GM21390 (cell line): ENCODE data around the gene LHFPL6.

Experiments
- ATAC-seq: cut with Tn5 transposase; IDR thresholded peaks from one replicate; pipeline ENCODE4 v1.9.1; 2021; ENCODE audit not compliant: unreplicated experiment

Gene LHFPL6

DNA sequence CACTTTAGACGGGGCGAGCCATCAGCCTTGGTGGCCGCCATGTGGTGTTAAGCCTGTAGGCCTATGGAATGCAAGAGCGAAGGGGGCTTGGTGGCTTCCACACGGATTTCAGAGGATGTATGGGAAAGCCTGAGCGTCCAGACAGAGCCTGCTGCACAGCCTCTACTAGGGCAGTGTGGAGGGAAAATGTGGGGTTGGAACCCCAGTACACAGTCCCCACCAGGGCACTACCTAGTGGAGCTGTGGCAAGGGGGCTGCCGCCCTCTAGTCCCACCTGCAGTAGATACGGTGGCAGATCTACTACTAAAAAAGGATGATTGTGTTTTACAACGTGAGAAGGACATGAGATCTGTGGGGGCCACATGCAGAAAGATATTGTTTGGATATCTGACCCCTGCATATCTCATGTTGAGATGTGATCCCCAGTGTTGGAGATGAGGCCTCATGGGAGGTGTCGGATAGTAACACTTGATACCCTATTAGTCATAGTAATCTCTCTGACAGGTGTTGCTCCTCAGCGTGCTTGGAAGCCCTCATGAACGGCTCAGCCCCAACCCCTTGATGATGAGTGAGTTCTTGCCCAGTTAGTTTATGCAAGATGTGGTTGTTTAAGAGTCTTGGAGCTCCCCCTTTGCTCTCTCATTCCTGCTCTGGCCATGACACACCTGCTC lies 45.6 kb downstream of the LHFPL6 start:
- no peak for ATAC-seq

DNA sequence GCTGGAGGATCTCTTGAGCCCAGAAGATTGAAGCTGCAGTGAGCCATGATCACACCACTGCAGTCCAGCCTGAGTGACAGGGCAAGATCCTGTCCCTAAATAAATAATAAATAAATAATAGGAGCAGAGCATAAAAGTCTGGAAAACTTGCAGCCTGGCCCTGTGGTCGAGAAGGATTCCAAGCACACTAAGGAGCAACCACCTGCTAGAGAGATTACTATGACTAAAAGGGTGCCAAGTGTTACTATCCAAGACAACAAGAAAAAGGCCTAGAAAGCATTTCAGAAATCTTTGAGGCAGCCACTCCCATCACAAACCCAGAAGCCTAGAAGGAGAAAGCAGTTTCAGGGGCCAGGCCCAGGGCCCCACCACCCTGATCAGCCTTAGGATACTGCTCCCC lies 46.1 kb downstream of the LHFPL6 start:
- ATAC-seq = no peak

DNA sequence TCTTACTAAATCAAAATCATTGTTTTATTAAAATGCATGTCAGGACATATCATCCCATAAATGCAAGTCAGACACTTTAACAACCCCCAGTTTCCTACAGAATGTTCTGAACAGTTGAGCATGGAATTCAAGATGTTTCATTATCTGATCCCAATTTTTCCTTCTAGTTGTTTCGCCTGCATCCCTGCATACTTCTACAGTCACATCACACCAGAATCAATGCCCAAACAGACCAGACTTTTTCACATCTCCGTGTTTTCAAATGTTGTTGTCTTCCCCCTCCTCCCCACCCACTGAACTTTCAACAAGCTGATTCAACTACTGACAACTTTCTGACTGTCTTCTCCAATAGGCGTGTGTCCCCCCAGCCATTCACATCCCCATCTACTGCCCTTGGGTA lies 48.6 kb downstream of the LHFPL6 start:
- no peak for ATAC-seq

DNA sequence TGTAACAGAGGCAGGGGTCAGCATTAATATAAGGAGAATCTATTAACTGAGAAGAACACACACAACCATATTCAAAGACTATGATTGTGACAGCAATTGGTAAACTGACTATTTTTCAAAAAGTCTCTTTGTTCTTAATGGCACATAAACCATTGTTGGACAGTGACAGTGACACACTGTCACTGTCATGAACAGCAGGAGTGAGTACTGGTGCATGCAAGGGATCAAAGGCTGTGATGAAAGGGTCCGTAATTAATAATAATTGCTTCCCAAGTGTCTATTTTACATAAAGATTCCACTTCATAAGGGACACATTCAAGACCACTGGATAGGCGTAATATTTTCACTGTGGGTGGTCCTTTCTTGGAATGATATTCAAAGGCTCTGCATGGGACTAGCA lies 50.7 kb downstream of the LHFPL6 start:
- no peak for ATAC-seq

DNA sequence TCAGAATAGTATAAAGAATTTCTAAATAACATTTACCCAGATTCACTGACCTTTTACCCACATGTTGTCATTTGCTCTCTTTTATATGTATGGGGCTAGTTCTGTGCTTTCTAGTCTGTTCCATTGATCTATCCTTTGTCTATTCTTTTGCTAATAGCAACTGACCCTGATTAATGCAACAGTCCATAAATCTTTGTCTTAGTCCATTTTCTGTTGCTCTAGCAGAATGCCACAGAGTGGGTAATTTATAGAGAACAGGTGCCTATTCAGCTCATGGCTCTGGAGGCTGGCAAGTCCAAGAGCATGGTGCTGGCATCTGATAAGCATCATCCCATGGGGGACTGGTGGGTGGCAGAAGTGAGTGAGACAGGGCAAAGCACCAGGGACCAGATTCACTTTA lies 52.1 kb downstream of the LHFPL6 start:
- no peak for ATAC-seq

DNA sequence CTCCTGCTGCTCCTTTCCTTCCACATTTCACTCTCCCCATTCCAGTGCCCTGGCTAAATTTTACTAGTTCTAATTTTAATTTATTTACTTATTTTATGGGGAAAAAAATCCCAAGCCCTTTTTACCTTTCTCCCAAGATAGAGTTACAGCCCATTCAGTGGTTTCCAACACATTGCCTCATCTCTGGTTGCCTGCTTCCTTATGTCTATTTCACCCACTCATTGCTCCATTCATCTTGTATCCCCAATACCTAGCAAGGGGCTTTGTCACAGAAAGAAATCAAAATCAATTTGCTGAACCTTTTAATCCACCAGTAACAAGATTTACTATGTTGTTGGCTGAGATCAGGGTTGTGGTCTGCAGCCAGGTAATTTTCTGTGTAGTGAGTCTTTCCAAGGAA lies 55.9 kb downstream of the LHFPL6 start:
- no peak for ATAC-seq

DNA sequence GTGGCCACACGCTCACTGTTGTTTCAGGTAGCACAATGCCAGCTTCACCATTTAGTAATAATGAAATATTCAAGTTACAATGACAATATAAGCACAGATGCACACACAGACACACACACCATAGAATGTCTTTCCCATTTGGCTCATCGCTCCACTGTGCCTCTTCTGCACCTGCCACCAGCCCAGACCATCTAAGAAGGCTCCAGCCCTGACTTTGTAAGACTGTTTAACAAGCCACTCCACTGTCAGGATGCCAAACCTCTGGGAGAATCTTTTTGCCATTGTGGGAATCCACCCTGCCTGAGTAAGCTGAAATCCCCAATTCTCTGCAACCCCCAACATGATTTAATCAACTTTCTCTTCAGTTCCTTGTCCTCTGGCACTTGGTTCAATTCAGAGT lies 60.6 kb downstream of the LHFPL6 start:
- ATAC-seq = no peak

DNA sequence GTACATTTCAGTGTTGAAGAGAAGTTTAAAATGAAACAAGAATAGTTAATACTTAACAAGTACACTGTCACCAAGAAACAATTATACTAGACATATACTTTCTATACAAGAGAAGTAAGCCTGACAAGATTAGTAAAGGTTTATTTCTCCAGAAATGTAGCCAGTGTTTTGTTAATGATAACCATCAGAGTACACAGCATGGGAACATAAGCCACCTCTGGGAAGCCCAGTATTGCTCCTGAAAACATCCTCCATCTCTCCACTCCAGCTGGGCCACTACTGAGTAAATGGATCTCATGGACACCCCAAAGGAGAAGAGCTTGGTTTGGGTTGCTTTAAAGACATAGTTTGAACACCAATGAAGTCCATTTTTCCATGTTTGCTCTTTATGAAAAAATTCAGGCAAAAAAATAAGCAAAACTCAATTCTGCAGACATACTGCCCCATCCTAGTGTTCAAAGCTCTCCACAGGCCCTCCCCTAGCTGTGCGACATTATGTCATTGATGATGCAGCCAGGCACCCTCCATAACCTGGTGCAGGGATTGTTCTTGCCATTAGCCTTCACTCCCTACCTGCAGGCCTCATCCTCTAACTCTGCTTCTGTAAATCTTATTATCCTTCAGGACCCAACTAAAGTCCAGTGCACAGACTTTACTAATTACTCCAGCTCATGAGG lies 61.9 kb downstream of the LHFPL6 start:
- ATAC-seq = no peak

DNA sequence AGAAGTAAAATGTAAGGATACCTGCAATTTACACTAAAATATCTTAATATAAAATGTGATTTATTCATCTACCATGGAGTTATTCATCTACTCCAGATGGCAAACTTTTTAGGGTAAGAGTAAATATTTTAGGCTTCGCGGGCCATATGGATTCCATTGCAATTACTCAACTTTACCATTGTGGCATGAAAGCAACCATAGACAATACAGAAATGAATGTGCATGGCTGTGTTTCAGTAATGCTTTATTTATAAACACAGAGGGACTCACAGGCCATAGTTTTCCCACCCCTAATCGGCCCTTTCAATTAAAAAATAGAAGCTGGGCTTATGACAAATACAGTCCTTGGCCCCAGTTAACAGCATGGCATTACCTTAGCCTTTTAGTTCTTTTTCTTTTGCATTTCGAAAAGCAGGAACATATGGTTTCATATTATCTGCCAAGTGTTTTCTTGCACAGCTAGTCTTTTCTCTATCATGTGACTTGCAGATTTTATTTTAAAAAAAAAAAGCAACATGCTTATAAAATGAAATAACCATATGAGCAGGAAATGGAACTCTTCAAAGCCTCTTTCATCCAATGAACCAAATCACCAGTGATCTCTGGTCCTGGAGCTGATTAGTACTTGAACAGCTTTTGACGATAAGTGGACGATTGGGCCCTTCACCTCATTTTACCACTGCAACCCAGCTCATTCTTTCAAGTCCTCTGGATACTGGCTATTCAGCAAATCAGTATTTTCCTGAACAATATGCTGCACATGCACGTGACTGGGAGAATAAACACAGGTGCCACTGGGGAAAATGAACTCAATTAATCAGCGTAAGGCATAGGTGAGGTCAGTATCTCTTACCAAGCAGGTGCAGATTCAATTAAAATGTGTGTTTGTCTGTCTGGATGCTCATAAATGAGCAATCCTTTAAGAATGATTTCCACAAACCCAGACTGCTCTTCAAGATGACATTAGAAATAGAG lies 63.9 kb downstream of the LHFPL6 start:
- no peak for ATAC-seq

DNA sequence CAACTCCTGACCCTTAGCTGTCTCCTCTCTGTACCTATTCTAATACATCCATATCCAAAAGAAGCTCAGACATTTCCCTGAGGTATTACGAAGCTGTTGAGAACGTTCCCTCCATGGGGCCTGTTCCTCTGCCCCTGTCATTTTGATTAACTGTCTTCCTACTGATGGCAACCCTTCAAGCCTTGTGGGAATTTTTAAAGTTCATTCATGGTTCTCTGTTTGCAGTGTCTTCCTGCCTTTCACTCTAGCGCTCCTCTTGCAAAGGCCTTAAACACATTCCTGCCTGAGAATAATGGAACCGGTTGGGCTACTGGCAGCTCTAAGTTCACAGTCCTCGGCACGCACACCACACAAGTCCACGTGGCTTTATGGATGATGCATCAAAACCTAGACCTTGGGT lies 66.1 kb downstream of the LHFPL6 start:
- no peak for ATAC-seq

DNA sequence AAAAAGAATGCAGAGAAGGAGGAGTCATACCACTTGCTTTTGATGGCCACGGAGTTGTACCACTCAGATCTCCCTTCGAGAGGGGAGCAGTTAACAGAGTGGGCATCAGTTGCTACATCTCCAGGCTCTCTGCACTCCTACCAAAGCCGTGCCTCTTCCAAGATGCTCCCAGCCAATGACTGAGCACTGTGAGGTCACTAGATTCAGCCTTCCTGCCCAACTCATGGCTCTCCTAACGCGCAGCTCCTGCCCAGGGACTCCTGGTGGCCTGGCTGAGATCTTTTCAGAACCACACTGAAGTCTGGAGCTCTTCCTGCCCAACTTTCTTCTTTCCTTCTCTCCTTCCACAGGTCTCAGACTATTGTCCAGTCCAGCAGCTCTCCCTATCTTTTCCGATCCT lies 66.7 kb downstream of the LHFPL6 start:
- ATAC-seq = no peak

DNA sequence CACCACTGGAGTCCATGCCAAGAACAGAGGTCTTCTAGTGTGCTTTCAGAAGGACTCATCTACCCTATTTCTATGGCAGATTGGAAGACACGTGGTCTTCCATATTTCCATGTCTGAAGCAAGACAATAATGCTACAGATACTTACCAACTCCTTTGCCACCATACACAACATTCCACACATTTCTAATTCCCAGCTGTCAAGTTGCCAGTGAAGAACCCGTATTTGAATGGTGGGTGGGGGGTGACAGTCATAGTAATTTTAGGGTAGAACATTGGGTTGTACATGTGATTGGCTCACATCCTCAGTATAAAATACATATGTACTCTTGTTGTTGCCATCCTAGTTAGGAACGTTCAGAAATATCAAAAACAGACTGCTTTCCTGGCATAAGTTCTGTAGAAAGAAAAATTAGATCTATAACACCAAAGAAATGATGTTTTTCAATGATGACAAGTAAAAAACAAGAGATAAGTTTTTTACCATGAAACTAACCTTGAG lies 69.3 kb downstream of the LHFPL6 start:
- ATAC-seq = no peak

DNA sequence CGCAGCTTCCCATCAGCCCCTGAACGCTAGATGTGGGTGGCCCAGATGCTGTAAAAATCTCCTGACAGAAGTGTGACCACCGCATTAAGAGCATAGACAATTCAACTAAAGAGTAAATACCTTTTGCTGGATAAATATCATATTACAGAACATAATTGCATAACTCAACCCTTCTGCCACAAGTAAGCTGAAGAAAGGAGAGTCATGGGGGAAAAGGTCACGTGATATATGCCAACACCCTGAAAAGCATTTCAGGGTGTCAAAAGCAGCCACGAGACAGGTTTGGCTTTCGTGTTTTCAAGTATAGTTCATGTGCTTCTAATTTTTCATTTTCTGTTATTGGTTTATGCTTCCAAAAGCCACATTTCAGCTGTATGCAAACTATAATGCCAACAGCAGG lies 71.3 kb downstream of the LHFPL6 start:
- no peak for ATAC-seq

DNA sequence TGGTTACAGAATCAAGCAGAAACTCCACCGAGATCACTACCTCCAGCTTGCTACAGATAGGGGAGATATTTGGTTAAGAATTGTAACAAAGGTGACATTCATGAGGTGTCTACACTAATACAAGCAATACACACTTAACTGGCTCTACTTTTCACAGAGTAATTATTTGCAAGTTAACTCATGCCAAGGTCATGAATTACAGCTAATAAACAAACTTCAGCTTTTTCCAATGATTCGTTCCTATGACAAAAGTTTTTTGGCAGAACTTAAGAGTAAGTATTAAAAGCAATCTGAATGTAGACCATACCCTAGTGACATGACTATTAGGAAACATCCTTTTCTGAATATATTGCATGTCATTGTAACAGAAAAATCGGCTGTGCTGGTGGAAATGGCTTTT lies 72.1 kb downstream of the LHFPL6 start:
- ATAC-seq = no peak

DNA sequence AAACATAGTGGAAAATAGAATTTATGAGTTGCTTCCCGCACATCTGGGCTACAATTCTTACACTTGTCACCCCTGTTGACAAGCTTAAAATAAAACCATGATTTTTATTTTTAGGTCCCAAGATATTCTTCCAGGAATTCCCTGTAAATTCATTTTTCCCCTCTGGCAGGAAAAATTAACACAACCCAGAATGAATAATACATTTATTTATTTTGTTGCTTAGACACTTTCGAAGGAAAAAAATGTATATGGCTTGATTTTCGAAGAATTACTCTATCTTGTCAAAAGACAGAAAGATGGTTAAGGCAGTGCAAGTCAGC lies 74.4 kb downstream of the LHFPL6 start:
- ATAC-seq = no peak

DNA sequence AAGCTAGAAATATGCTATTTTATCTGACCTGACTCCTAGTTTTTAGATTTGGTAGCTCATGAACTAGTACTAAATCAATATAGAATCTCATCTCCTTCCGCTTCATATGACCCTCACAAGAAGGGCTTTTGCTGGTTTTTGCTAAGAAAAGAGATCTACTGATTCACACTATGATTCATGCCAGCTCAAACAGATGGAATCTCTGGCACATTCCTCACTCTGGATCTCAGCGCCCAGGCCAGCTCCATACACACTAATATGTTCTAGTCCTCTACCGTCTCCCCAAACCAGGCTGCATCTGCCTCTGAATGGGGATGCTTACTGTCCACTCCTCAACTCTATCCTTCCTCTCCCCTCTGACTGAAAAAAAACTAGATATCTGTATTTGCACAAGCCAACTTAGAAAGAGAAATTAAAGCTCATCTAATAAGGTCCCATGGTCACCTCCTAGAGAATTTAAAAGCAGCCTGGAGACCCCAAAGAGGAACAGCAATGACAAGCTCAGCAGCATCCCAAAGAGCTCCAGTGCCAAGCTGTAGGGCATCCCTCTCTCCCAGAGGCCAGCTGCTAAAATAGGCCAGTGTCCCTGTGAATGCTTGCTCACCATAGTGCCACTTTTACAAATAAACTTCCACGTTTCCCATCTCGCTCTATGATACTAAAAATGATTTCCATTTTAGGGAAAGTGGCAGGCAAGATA lies 74.9 kb downstream of the LHFPL6 start:
- no peak for ATAC-seq

DNA sequence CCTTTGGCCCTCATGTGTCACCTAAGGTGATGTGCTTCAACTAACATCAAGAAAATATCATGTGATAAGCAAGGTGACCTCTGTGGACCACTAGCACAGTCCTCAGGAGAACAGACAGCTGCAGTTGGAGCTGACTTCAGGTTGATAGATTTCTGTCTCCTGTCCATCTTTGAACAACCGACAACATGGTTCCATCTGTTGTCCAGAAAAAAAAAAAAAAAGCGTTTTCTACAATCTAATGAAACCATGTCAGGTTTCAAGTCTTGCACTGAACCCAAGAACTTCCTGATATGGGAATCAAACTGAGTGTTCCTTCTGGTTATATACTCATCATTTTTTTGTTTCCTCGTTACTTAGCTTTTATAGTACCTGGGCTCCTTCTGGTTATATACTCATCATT lies 75.7 kb downstream of the LHFPL6 start:
- ATAC-seq = no peak

DNA sequence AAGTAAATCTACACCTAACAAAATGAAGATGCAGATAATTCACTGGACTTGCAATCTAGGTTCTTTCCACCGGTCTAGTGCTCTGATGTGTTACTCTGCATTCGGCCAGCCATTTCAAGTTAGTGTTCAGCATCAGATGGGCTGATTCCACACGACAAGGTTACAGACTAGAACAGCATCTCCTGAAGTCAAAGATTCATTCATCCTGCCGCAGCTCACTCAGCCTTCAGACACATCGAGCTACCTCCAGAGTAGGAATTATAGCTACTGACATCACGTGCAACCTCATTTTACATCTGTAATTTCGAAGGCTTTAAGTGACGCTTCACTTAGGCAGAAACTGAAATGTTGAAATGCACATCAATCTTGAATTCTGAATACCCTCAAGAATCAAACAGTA lies 76.5 kb downstream of the LHFPL6 start:
- ATAC-seq = no peak

DNA sequence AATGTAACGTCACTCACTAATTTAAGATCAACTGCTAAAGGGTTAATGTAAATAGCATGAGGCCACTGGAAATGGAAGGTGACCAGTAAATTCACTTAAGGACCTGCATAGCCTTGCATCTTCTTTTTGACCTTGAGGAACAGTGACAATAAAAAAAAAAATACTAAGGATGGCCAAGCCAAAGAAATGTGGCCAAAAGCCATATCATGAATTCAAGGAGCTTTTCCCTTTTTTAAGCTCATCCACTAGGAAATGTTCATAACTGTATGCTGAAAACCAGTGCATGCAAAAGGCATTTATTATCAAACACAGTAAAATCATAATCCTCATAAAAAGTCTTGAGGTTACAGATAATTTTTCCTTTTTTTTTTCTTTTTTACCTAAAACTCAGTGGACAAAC lies 77.5 kb downstream of the LHFPL6 start:
- no peak for ATAC-seq

DNA sequence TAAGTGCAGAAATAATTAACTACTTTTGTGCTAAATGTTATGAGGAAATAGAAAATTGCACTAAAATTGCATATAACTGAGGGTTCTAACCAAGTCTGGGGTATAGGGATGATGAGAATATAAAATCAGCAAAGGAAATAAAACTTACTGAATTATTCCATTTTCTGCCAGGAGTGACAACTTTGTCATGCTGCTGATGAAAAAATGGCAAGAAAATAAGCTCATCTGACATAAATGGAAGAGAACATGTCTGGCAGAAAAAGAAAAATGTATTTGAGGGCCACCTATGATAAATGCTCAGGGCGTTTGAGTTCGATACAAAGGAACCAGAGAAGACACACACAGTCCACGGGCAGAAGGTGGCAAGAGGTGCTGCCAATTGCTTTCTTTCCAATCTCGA lies 78.2 kb downstream of the LHFPL6 start:
- no peak for ATAC-seq

DNA sequence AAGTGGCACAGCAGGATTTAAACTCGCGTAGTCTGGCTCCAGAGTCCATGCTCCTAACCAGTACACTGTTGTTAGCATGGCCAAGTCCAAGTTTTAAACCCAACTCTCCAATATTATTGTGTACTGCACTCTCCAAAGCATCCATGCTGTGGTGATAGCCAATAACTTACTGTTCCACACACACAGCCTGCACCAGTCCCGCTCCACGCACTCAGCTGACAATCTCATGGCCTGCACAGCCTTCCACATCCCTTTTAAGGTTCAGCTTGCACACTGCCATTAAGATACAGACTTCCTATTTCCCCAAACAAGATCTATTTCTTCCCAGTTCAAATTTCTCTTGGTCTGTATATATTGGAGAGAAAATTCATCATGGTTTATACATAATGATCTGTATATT lies 80.7 kb downstream of the LHFPL6 start:
- no peak for ATAC-seq
